Coronary artery (tissue), 2 donors: ENCODE results near the gene MED13.

Experiments
- DNase-seq: peaks from one replicate; pipeline ENCODE4 v3.0.0-alpha.2; 2017; ENCODE audit warnings: low spot score
- H3K27ac ChIP-seq, 2 donors: fragments of 200-600 bp; sonication (generic); one replicate each; pipeline ENCODE4 v1.5.1; 2016 to 2019
- H3K4me3 ChIP-seq: fragments of 200-600 bp; sonication (generic); 2 replicates; pipeline ENCODE4 v1.5.1; 2016; ENCODE audit warnings: mild to moderate bottlenecking, moderate library complexity
- TF ChIP-seq, protein P1 (sequence below): fragments of 200-600 bp; sonication (generic); IDR thresholded peaks from one replicate; pipeline ENCODE4 v1.5.1; 2019; ENCODE audit warnings: antibody characterized with exemption

The MED13 gene

DNA sequence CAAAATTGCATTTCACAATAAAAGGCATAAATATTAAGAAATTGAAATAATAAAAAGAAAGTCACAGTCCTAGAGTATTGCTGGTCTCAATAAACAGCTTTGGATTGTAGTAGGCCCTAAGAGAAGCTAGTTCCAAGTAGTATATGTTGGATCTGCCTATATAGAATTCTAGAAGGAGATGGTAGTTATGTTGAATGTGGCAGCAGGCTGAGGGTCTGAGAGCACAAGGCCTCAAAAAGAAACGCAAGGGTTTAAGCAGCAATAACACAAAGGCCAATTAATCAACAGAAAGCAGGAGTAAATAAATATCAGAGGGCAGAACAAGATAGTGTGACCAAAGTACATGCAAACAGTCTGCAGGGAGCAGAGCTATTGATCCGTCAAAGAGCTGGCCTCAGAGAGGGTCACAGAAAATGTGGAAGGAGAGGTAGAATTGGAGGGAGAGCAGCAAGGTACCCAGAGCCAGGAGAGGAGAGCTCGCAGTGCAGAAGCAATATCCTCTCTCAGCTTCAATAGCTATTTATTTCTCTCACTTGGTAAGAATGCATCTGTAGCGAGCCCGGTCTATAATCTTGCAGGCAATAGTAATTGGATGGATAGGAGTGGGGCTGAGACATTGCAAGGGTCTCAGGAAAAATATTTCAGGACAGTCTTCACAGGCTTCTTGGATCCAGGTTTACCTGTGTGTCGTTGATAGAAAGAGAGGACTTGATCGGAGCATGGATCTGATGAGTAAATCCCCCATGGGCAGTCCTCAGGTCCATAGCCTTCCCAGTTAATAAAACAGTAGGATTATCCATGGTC is 25.1 kb upstream of the MED13 start:
- TF ChIP-seq, protein P1, sequence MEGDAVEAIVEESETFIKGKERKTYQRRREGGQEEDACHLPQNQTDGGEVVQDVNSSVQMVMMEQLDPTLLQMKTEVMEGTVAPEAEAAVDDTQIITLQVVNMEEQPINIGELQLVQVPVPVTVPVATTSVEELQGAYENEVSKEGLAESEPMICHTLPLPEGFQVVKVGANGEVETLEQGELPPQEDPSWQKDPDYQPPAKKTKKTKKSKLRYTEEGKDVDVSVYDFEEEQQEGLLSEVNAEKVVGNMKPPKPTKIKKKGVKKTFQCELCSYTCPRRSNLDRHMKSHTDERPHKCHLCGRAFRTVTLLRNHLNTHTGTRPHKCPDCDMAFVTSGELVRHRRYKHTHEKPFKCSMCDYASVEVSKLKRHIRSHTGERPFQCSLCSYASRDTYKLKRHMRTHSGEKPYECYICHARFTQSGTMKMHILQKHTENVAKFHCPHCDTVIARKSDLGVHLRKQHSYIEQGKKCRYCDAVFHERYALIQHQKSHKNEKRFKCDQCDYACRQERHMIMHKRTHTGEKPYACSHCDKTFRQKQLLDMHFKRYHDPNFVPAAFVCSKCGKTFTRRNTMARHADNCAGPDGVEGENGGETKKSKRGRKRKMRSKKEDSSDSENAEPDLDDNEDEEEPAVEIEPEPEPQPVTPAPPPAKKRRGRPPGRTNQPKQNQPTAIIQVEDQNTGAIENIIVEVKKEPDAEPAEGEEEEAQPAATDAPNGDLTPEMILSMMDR, result no peak
- no peak for DNase-seq
- H3K27ac ChIP-seq, result no peak overlapping the region
- H3K4me3 ChIP-seq, result no peak overlapping the region

DNA sequence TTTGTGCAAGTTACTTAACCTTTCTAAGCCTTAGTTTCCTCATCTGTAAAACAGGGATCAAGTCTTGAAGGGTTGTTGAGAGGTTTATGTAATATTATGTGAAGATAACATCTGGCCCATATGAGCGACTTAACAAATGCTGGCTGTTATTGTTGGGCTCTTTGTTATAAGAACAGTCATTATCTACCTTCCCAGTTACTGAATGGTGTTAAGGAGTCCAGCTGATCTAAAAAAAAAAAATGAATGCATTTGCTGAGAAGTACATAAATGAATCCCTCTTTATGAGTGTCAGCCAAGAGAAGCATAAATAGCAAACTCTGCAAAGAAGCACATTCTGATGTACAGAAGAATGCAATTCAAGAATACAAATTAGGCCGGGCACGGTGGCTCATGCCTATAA is 24.3 kb upstream of the MED13 start:
- Histone ChIP-seq H3K27ac (no peak overlapping the region), H3K4me3 (no peak overlapping the region)
- DNase-seq, result no peak
- TF ChIP-seq, protein P1, result no peak

DNA sequence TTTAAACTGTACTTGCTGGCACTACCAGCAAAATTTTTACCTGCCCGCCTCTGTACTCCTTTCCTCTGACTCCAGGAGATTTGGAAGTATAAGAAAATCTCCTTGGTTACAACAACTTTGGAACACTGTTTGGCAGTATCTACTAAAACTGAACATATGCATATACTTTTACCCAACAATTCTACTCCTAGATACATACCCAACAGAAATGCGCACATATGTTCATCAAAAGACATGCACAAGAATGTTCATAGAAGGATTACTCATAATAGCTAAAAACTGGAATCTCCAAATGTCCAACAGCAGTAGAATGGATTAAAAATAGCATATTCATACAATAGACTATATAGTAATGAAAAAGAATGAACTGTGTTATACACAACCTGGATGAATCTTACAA is 21.7 kb upstream of the MED13 start:
- H3K4me3 ChIP-seq, result no peak overlapping the region
- DNase-seq, result no peak
- TF ChIP-seq, protein P1, result no peak
- H3K27ac ChIP-seq, result no peak overlapping the region

DNA sequence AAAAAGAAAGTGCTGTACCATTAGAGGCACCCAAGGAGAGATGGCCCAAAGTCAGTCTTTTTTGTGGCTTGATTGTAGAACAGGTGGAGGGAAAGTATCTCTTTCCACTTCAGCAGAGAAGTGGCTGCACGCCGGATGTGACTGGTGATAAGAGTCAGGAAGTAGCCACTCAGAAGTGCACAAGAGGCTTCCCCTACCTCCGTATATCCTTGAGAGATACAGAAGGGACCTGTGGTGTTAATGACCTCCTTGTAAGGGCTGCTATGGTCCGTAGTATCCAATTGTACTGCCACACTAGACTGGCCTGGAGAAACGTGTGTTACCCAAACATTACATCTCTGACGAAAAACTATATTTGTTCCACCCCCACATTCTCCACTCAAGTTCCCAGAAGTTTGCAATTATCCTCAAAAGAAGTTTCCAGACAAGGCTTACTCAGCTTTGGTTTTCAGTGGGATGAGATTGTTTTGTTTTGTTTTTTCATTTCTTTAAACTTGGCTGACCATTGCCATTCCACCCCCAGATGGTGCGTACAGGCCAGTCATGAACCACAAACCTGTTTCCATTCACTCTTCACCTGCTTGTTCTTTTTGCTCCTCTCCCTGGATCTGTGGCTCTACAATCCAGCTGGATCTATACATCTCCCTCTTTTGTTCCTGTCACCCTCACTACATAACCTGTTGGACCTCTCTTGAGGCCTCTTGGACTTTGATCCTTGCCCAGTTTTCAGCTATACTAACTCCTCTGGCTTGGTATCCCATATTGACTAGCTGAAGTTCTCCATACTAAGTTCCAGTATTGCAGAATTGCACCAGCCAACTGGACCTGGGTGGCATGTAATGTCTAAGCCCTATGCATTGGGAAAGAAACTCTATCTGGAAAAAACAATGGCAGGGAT is 20.7 kb upstream of the MED13 start:
- H3K4me3 ChIP-seq, result no peak overlapping the region
- TF ChIP-seq, protein P1, result no peak
- no peak overlapping the region for H3K27ac ChIP-seq
- no peak for DNase-seq

DNA sequence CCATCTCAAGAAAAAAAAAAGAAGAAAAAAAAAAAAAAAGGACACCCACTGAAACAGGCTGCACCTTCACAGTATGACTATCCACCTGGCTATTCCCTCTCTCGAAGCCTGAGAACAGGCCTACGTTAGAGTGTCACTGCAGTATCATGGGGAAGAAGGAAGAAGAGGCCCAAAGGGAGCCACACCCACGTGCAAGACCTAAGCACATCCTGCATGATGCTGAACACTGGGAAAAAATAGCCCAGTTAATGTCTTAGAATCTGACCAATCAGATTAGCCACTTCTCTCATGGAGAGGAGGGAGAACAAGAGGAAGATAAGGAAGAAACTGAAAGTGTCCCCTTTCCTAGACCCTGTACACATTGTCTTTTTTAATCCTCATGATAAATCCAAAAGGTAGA is 19.5 kb upstream of the MED13 start:
- Histone ChIP-seq H3K27ac (no peak overlapping the region), H3K4me3 (no peak overlapping the region)
- DNase-seq, result no peak
- TF ChIP-seq, protein P1, result no peak

DNA sequence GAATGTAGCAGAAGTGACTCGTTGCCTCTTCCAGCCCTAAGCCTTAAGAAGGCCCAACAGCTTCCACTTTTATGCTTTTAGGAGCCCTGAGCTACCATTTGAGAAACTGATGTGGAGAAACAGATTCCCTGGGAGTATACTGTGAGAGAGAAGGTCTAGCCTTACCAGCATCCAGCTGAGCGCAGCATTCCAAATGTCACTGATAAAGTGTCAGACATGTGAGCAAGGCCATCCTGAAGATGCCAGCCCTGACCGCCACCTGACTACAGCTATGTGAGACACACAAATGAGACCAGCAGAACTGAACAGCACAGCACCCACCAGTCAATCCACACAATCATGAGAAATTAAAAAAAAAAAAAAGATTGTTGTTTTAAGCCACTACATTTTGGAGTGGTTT is 18.6 kb upstream of the MED13 start:
- H3K27ac ChIP-seq, result no peak overlapping the region
- no peak for DNase-seq
- TF ChIP-seq, protein P1, result no peak
- no peak overlapping the region for H3K4me3 ChIP-seq
